ENCODE results near the gene ATE1. TPM values are rescaled to one million over a fixed set of nuclear protein-coding genes. Genes with fewer than 3 reads are reported as not detected.
"Not testable (repeated sequence)": the region's sequence is repeated elsewhere in the genome, so short reads cannot be mapped to it uniquely, and the experiment has no call there.

Gene ATE1
- total and polyA plus RNA-seq, 10 of the 15 experiments (the other 5 are each of a cell fraction or from before 2014, with no cell fraction given), result 4.3 to 22.7 (median 15.9) TPM

DNA sequence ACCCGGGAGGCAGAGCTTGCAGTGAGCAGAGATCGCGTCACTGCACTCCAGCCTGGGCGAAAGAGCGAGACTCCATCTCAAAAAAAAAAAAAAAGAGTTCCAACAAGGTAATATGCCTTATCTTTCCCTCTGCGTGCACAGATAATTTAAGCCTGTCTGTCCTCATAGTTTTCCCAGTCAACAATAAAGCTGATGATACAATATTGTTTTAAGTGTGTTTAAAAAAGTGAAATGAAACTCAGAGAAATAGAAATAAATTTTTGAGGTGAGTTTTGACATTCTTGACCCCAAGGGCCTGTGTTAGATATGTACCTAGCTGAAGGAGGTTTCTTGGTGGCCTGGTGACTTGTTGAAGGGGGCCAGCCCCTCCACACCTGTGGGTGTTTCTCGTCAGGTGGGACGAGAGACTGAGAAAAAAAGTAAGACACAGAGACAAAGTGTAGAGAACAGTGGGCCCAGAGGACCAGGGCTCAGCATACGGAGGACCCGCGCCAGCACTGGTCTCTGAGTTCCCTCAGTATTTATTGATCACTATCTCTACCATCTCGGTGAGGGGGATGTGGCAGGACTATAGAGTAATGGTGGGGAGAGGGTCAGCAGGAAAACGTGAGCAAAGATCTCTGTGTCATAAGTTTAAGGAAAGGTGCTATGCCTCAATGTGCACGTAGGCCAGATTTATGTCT, 1.9 kb upstream of the ATE1 start:
- H3K36me3 ChIP-seq (ENCODE audit: control insufficient read depth in 2 of 2, insufficient read depth in 2 of 2, low read length in 1 of 2); H4K20me1 ChIP-seq (ENCODE audit: control insufficient read depth, insufficient read depth); DNase-seq (ENCODE audit: low read depth, low spot score); in situ Hi-C loops (cut with MboI); H3K9me3 ChIP-seq (replicated peaks; ENCODE audit: control insufficient read depth, insufficient read depth, low read length); ATAC-seq; H3K4me3 ChIP-seq; H3K27me3 ChIP-seq (replicated peaks in 1 of 2; ENCODE audit: control insufficient read depth in 2 of 2, insufficient read depth in 2 of 2, low read length in 1 of 2); FAIRE-seq; BruUV-seq (replicated peaks); H3K27ac ChIP-seq (ENCODE audit: control insufficient read depth, insufficient read depth); H2AFZ ChIP-seq (ENCODE audit: control insufficient read depth, low read depth, low read length); H3K9ac ChIP-seq (ENCODE audit: control insufficient read depth, insufficient read depth, low read length); H3K4me2 ChIP-seq (ENCODE audit: control insufficient read depth, insufficient read depth); H3K4me1 ChIP-seq (ENCODE audit: control insufficient read depth, insufficient read depth, low read length): not testable (repeated sequence)
- SMC1A ChIA-PET (ENCODE audit: uncharacterized antibody, unreplicated experiment), result interaction anchor here (1.0 kb wide), 1 partner anchor 42 kb away, joined by 3 read pairs; no protein-coding TSS in a partner anchor
- CTCF ChIA-PET, result interaction anchor here (0.8 to 1.6 kb wide), 2 partner anchors 29 to 350 kb away, joined by 3 to 5 read pairs; no protein-coding TSS in a partner anchor
- RAD21 ChIA-PET (ENCODE audit: unreplicated experiment), result interaction anchor here (0.6 kb wide), 1 partner anchor 19 kb away, joined by 3 read pairs; no protein-coding TSS in a partner anchor
- WGBS (ENCODE audit: insufficient coverage, insufficient replicate concordance, low lambda C conversion rate, missing lambda C conversion rate), result 96% methylated on average over 9 of the region's 14 CpGs
- POLR2A ChIA-PET, result interaction anchor here (0.6 kb wide), 1 partner anchor 24 kb away, joined by 3 read pairs; no protein-coding TSS in a partner anchor
- peaks cover 27% of the 10 kb centered on the region for H3K79me2 ChIP-seq (ENCODE audit: control insufficient read depth, insufficient read depth, low read length)
- intact Hi-C loops (cut with micrococcal nuclease; ENCODE audit: unreplicated experiment), result loop anchor here (2.0 kb wide), 1 partner anchor 45 kb away; the partner anchor contains the start of gene NSMCE4A

DNA sequence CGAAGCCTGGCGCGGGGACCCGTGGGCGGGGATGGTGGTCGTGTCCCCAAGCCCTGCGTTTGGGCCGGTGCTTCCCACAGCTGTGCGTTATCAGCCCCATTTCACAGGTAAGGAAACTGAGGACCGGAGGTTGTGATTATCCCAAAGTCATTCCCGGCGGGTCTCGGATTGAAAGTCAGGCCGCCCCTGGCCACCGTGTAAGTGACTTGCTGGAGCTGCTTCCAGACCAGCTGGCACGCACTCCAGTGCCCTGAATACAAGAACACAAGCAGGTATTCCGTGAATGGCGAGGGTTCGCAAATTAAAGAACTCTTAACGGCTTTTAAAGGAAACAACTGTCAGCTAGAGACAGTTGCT, 675 bp upstream of the ATE1 start:
- ChIA-PET RAD21 (ENCODE audit: unreplicated experiment) (interaction anchor here (1.3 kb wide), 1 partner anchor 105 kb away, joined by 3 read pairs; no protein-coding TSS in a partner anchor), POLR2A (interaction anchor here (1.6 kb wide), 1 partner anchor 46 kb away, joined by 3 read pairs; the partner anchor contains the start of gene NSMCE4A), SMC1A (ENCODE audit: uncharacterized antibody, unreplicated experiment) (interaction anchor here (1.0 to 1.6 kb wide), 2 partner anchors 43 to 105 kb away, joined by 3 to 5 read pairs; no protein-coding TSS in a partner anchor), CTCF (interaction anchor here (0.9 to 1.6 kb wide), 2 partner anchors 27 to 44 kb away, joined by 3 read pairs; no protein-coding TSS in a partner anchor)
- ATAC-seq, result peak; percentile 13
- peak overlapping the region; percentile 95 for H3K27ac ChIP-seq (ENCODE audit: control insufficient read depth, insufficient read depth)
- under 1% methylated on average over 20 of the region's 20 CpGs for WGBS (ENCODE audit: insufficient coverage, insufficient replicate concordance, low lambda C conversion rate, missing lambda C conversion rate)
- H4K20me1 ChIP-seq (ENCODE audit: control insufficient read depth, insufficient read depth), result no peaks in the 10 kb centered on the region
- peak overlapping the region; percentile 32 for H3K4me2 ChIP-seq (ENCODE audit: control insufficient read depth, insufficient read depth)
- no peaks in the 10 kb centered on the region for H3K9me3 ChIP-seq (replicated peaks; ENCODE audit: control insufficient read depth, insufficient read depth, low read length)
- no peak for FAIRE-seq
- no peaks in the 10 kb centered on the region for H3K36me3 ChIP-seq (ENCODE audit: control insufficient read depth in 2 of 2, insufficient read depth in 2 of 2, low read length in 1 of 2)
- peak overlapping the region; percentile 94 for H2AFZ ChIP-seq (ENCODE audit: control insufficient read depth, low read depth, low read length)
- TSS peak; percentile 91 for BruUV-seq (replicated peaks)
- no peak for DNase-seq (ENCODE audit: low read depth, low spot score)
- no peaks in the 10 kb centered on the region for H3K4me1 ChIP-seq (ENCODE audit: control insufficient read depth, insufficient read depth, low read length)
- H3K79me2 ChIP-seq (ENCODE audit: control insufficient read depth, insufficient read depth, low read length), result peaks cover 27% of the 10 kb centered on the region
- H3K9ac ChIP-seq (ENCODE audit: control insufficient read depth, insufficient read depth, low read length), result peak overlapping the region; percentile 94
- TF ChIP-seq FOXM1 (IDR thresholded peaks at IDR 0.05; ENCODE audit: low read depth, low read length) (no peak), PBX3 (IDR thresholded peaks at IDR 0.05; ENCODE audit: insufficient replicate concordance, low read depth, low read length) (no peak), NFXL1 (IDR thresholded peaks at IDR 0.05; ENCODE audit: borderline replicate concordance) (no peak), NFYA (IDR thresholded peaks at IDR 0.05; ENCODE audit: borderline replicate concordance, low read depth, low read length) (no peak), ZNF217 (IDR thresholded peaks at IDR 0.05) (0 out of 2 replicates have a peak, but pooled peaks have one; percentile 9), TCF12 (IDR thresholded peaks at IDR 0.05; ENCODE audit: low read depth, low read length) (peak; percentile 11; the same call in 1 of the 2 replicates), EGR1 (IDR thresholded peaks at IDR 0.05; ENCODE audit: borderline replicate concordance in 1 of 2, low read depth in 2 of 2, low read length in 2 of 2) (peak in 1 of 2 experiments; percentile 82; a peak in 2 of 3 replicates), SMARCA5 (IDR thresholded peaks at IDR 0.05) (0 out of 2 replicates have a peak, but pooled peaks have one; percentile 45)
- intact Hi-C loops (cut with micrococcal nuclease; ENCODE audit: unreplicated experiment), result loop anchor here (2.0 kb wide), 1 partner anchor 46 kb away; the partner anchor contains the start of gene NSMCE4A
- H3K4me3 ChIP-seq, result peak overlapping the region; percentile 77
- H3K27me3 ChIP-seq (replicated peaks in 1 of 2; ENCODE audit: control insufficient read depth in 2 of 2, insufficient read depth in 2 of 2, low read length in 1 of 2), result no peaks in the 10 kb centered on the region
- in situ Hi-C loops (cut with MboI), result no loop called here

Measured in GM12878 (cell line).